Endodermal cell (in vitro differentiated cells): ENCODE measurements around the gene DENND1A. TPM values are rescaled to one million over a fixed set of nuclear protein-coding genes. Genes with fewer than 3 reads are reported as not detected.

Source experiments
- DNase-seq: peaks from one replicate; pipeline ENCODE4 v3.0.0-alpha.2; 2017
- H3K27ac ChIP-seq: 2 replicates; pipeline ENCODE4 v1.5.1; 2013; ENCODE audit warnings: mild to moderate bottlenecking, low read depth, low read length, moderate library complexity
- H3K27me3 ChIP-seq: 2 replicates; pipeline ENCODE4 v1.6.1; 2013; ENCODE audit warnings: mild to moderate bottlenecking, low read length, moderate library complexity; ENCODE audit not compliant: insufficient read depth, control insufficient read depth, poor library complexity, severe bottlenecking
- H3K36me3 ChIP-seq: 2 replicates; pipeline ENCODE4 v1.7.0; 2013; ENCODE audit warnings: mild to moderate bottlenecking, low read length, moderate library complexity; ENCODE audit not compliant: control insufficient read depth, insufficient read depth
- H3K4me1 ChIP-seq: one replicate; pipeline ENCODE4 v1.7.0; 2013; ENCODE audit warnings: low read length; ENCODE audit not compliant: control insufficient read depth, insufficient read depth
- H3K4me3 ChIP-seq: 2 replicates; pipeline ENCODE4 v1.5.1; 2013; ENCODE audit warnings: mild to moderate bottlenecking, low read length, moderate library complexity
- H3K9ac ChIP-seq: 2 replicates; pipeline ENCODE4 v1.6.1; 2013; ENCODE audit warnings: mild to moderate bottlenecking, low read length, moderate library complexity; ENCODE audit not compliant: poor library complexity, severe bottlenecking; ENCODE audit errors: extremely low read depth
- H3K9me3 ChIP-seq: 2 replicates; pipeline ENCODE4 v1.6.1; 2013; ENCODE audit warnings: mild to moderate bottlenecking, low read length, moderate library complexity; ENCODE audit not compliant: control insufficient read depth
- H3K27ac Mint-ChIP-seq: 2 replicates; pipeline ENCODE4 v1.8.0; 2020; ENCODE audit warnings: mixed read lengths
- H3K27me3 Mint-ChIP-seq: 2 replicates; pipeline ENCODE4 v1.8.0; 2021; ENCODE audit warnings: mild to moderate bottlenecking, mixed read lengths; ENCODE audit not compliant: insufficient read depth
- H3K36me3 Mint-ChIP-seq: 2 replicates; pipeline ENCODE4 v1.8.0; 2020; ENCODE audit warnings: low read depth, mixed read lengths
- H3K4me1 Mint-ChIP-seq: 2 replicates; pipeline ENCODE4 v1.8.0; 2020; ENCODE audit warnings: mixed read lengths
- H3K4me3 Mint-ChIP-seq: 2 replicates; pipeline ENCODE4 v1.8.0; 2020; ENCODE audit warnings: mild to moderate bottlenecking, moderate library complexity, mixed read lengths
- H3K9me3 Mint-ChIP-seq: 2 replicates; pipeline ENCODE4 v1.8.0; 2020; ENCODE audit warnings: mild to moderate bottlenecking, mixed read lengths
- CTCF ChIP-seq: fragments of 200-600 bp; sonication (generic); conservative IDR thresholded peaks from 2 replicates; pipeline ENCODE4 v1.5.0; 2021; ENCODE audit warnings: antibody characterized with exemption, mild to moderate bottlenecking
- WGBS, 2 experiments: methylation state at CpG; one replicate each; pipeline versions ENCODE4 v1.1.5 to v1.1.7; 2013; ENCODE audit warnings: missing lambda C conversion rate in 2 of 2, mixed read lengths in 1 of 2; ENCODE audit not compliant: insufficient coverage in 1 of 2, insufficient read length in 1 of 2; 5-methylcytosine and 5-hydroxymethylcytosine counted together
- total RNA-seq, 2 donors: library from RNA; stranded (reverse); fragmentation: NEBNext Ultra II Directional in 1 of 2; extraction: Animal tissue kit (Norgen Biotek cat#: 25700) in 1 of 2; gene quantifications; 2 replicates in 1 of 2; 3 replicates in 1 of 2; pipeline ENCODE4 v1.2.1, GENCODE V29; 2021

DENND1A gene
- total RNA-seq, 2 donors from 2014 or later = 29.5 to 38.4 TPM

GRCh38 chr9:123615381-123615780, 314.5 kb downstream of the DENND1A start:
- Histone ChIP-seq H3K9ac (no peak overlapping the region), H3K4me3 (no peak overlapping the region), H3K4me1 (peaks cover 15% of the 10 kb centered on the region), H3K27me3 (no peaks in the 10 kb centered on the region), H3K9me3 (no peaks in the 10 kb centered on the region), H3K27ac (no peak overlapping the region), H3K36me3 (no peaks in the 10 kb centered on the region)
- Mint-ChIP-seq H3K4me1 (peaks cover 44% of the 10 kb centered on the region), H3K9me3 (no peaks in the 10 kb centered on the region), H3K4me3 (no peak overlapping the region), H3K27me3 (peaks cover 61% of the 10 kb centered on the region), H3K27ac (peak overlapping the region; percentile 73), H3K36me3 (peaks cover 2% of the 10 kb centered on the region)
- DNase-seq = peak; percentile 52
- TF ChIP-seq CTCF = no peak
- 93 to 100% methylated on average over 1 of the region's 1 CpG for WGBS, 2 experiments

- Histone ChIP-seq H3K9me3 (no peaks in the 10 kb centered on the region), H3K9ac (no peak overlapping the region), H3K36me3 (no peaks in the 10 kb centered on the region), H3K27ac (no peak overlapping the region), H3K4me3 (no peak overlapping the region), H3K4me1 (peaks cover 15% of the 10 kb centered on the region), H3K27me3 (no peaks in the 10 kb centered on the region)
- TF ChIP-seq CTCF = no peak
- H3K4me1 Mint-ChIP-seq = peaks cover 44% of the 10 kb centered on the region
- H3K27ac Mint-ChIP-seq = peak overlapping the region; percentile 73
- peaks cover 58% of the 10 kb centered on the region for H3K27me3 Mint-ChIP-seq
- no peaks in the 10 kb centered on the region for H3K36me3 Mint-ChIP-seq
- DNase-seq = peak; percentile 53
- WGBS, 2 experiments = 81 to 92% methylated on average over 9 to 11 of the region's 11 CpGs
- H3K4me3 Mint-ChIP-seq = no peak overlapping the region
- H3K9me3 Mint-ChIP-seq = no peaks in the 10 kb centered on the region
Observed at GRCh38 chr9:123614306-123615263, 315.3 kb downstream of the DENND1A start.

GRCh38 chr9:123611226-123611625, 318.7 kb downstream of the DENND1A start:
- no peaks in the 10 kb centered on the region for H3K36me3 Mint-ChIP-seq
- TF ChIP-seq CTCF = no peak
- no peak overlapping the region for H3K27ac Mint-ChIP-seq
- no peak overlapping the region for H3K4me3 Mint-ChIP-seq
- H3K4me1 ChIP-seq = peaks cover 5% of the 10 kb centered on the region
- no peaks in the 10 kb centered on the region for H3K36me3 ChIP-seq
- no peak overlapping the region for H3K27ac ChIP-seq
- H3K9me3 Mint-ChIP-seq = no peaks in the 10 kb centered on the region
- no peaks in the 10 kb centered on the region for H3K27me3 ChIP-seq
- DNase-seq = no peak
- H3K9me3 ChIP-seq = no peaks in the 10 kb centered on the region
- 88 to 92% methylated on average over 1 of the region's 1 CpG for WGBS, 2 experiments
- peaks cover 25% of the 10 kb centered on the region for H3K4me1 Mint-ChIP-seq
- no peak overlapping the region for H3K9ac ChIP-seq
- no peak overlapping the region for H3K4me3 ChIP-seq
- peaks cover 44% of the 10 kb centered on the region for H3K27me3 Mint-ChIP-seq
